Skeletal muscle satellite cell (primary cell): ENCODE data around the gene KLF13.
"Not testable (repeated sequence)": the region's sequence is repeated elsewhere in the genome, so short reads cannot be mapped to it uniquely, and the experiment has no call there.

Source experiments
- H3K27me3 ChIP-seq: 2 replicates; pipeline ENCODE4 v1.7.0; 2013; ENCODE audit warnings: low read length; ENCODE audit not compliant: control insufficient read depth, insufficient read depth
- H3K36me3 ChIP-seq: 2 replicates; pipeline ENCODE4 v1.7.0; 2013; ENCODE audit warnings: mild to moderate bottlenecking, control low read depth, low read length; ENCODE audit not compliant: insufficient read depth
- H3K4me1 ChIP-seq: 2 replicates; pipeline ENCODE4 v1.7.0; 2013; ENCODE audit warnings: low read length; ENCODE audit not compliant: control insufficient read depth, insufficient read depth
- H3K4me2 ChIP-seq: 2 replicates; pipeline ENCODE4 v1.7.0; 2013; ENCODE audit warnings: mild to moderate bottlenecking, low read length
- H3K4me3 ChIP-seq: 2 replicates; pipeline ENCODE4 v1.7.0; 2013; ENCODE audit warnings: low read length
- H3K9ac ChIP-seq: 2 replicates; pipeline ENCODE4 v1.7.0; 2013; ENCODE audit warnings: mild to moderate bottlenecking, low read depth, low read length, moderate library complexity
- H3K9me3 ChIP-seq: replicated peaks from 2 replicates; pipeline ENCODE4 v1.7.0; 2013; ENCODE audit warnings: mild to moderate bottlenecking, control low read depth, low read length

Gene KLF13

DNA sequence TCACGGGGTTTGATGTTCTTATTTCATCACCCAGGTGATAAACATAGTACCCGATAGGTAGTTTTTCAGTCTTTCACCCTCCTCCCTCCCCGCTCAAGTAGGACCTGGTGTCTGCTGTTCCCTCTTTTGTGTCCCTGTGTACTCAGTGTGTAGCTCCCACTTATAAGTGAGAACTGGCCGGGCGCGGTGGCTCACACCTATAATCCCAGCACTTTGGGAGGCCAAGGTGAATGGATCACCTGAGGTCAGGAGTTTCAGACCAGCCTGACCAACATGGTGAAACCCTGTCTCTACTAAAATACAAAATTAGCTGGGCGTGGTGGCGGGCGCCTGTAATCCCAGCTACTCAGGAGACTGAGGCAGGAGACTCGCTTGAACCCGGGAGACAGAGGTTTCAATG is 29.5 kb downstream of the KLF13 start:
- H3K4me2 ChIP-seq, H3K9me3 ChIP-seq, H3K27me3 ChIP-seq, H3K9ac ChIP-seq, H3K4me3 ChIP-seq, H3K36me3 ChIP-seq: not testable (repeated sequence)
- peaks cover 23% of the 10 kb centered on the region for H3K4me1 ChIP-seq

DNA sequence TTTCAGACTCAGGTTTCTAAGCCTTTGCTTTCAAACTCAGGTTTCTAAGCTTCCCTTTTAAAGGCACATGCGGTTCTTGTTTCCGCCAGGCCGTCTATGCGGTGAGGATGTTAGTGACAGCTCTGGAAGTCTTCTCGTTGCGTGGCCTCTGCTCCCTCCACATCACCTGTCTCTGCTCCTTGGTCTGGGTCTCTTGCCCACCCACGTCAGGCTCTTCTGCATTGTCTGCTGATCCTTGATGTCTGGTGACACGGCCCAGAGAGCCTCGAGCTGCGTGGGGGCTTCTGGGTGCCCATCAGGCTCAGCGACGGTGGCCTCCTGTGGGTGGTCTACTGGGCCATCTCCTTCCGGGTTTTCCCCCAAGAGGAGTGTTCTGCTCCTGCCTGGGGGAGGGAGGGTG is 30.5 kb downstream of the KLF13 start:
- no peaks in the 10 kb centered on the region for H3K27me3 ChIP-seq
- no peak overlapping the region for H3K9ac ChIP-seq
- no peaks in the 10 kb centered on the region for H3K36me3 ChIP-seq
- no peak overlapping the region for H3K4me2 ChIP-seq
- peaks cover 26% of the 10 kb centered on the region for H3K4me1 ChIP-seq
- H3K4me3 ChIP-seq = no peak overlapping the region
- H3K9me3 ChIP-seq = no peaks in the 10 kb centered on the region

DNA sequence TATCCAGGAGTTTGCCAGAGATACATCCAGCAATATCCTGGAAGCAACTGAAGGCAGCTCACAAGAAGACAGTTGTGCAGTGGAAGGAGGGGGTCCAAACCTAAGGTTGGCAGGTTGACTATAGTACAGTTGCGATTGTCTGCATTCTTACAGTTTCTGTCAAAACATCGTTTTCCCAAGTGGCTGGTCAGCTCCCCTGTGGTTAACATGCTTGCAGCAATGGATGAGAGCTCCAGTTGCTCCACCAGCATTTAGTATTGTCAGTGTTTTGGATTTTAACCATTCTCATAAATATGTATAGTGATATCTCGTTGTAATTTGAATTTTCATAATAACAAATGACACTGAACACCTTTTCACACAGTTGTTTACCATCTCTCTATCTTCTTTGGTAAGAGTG is 31.5 kb downstream of the KLF13 start:
- Histone ChIP-seq H3K4me3 (no peak overlapping the region), H3K9me3 (no peaks in the 10 kb centered on the region), H3K36me3 (no peaks in the 10 kb centered on the region), H3K4me1 (peaks cover 16% of the 10 kb centered on the region), H3K9ac (no peak overlapping the region), H3K27me3 (no peaks in the 10 kb centered on the region), H3K4me2 (no peak overlapping the region)

DNA sequence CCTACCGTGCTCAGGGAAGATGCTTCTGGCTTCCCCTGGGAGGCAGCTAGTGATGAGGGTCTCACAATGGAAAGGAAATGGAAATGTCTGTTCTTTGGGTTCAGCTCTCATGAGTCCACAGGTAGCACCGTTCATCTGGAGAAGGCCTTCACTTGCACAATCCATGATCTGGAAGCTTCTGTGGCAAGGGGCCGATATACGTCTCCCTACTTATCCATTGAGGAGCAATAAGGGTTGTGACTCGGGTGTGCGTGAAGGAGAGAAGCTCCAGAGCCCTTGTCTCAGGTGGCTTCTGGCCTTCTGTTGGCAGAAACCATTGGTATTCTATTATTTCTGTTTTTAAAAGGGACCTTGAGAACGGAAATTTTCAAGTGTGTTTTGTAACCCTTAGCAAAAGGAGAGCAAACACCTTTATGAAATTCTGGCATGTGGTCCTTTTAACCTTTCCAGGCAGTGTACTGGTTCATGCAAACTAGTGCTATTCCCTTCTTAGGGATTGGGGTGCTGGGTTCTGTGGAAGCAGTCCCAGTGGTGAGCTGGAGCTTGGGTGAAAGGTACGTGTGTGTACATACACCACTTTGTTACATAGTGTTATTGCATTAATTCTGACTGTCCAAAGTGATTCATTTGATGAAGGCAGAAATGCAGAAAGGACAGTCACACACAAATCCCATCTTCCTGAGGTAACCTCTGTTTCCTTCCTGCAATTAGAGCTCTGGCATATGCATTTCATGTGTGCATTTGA is 32.5 kb downstream of the KLF13 start:
- H3K9ac ChIP-seq = no peak overlapping the region
- H3K36me3 ChIP-seq = no peaks in the 10 kb centered on the region
- H3K27me3 ChIP-seq = no peaks in the 10 kb centered on the region
- no peak overlapping the region for H3K4me3 ChIP-seq
- H3K4me2 ChIP-seq = no peak overlapping the region
- peaks cover 6% of the 10 kb centered on the region for H3K4me1 ChIP-seq
- no peaks in the 10 kb centered on the region for H3K9me3 ChIP-seq

DNA sequence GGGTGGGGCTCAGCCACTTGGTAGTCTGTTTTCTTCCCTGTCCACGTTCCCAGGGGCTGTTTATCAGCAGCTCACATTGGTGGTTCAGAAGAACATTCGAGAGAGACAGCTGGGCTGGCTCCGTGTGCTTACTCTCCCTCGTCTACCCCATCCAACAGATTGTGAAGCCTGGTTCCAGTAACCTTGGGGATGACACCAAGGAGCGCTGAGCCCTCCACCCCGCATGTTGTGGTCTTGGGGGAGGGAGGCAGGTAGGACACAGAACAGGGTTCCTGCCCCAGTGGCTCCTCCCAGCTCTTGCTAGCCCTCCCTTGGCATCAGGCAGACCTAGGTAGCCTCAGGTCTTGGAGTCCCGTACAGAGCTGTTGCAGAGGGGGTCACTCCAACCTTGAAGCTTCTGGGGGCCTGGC is 33.1 kb downstream of the KLF13 start:
- Histone ChIP-seq H3K4me3 (no peak overlapping the region), H3K27me3 (no peaks in the 10 kb centered on the region), H3K9ac (no peak overlapping the region), H3K4me2 (no peak overlapping the region), H3K36me3 (no peaks in the 10 kb centered on the region), H3K9me3 (no peaks in the 10 kb centered on the region), H3K4me1 (peaks cover 5% of the 10 kb centered on the region)

DNA sequence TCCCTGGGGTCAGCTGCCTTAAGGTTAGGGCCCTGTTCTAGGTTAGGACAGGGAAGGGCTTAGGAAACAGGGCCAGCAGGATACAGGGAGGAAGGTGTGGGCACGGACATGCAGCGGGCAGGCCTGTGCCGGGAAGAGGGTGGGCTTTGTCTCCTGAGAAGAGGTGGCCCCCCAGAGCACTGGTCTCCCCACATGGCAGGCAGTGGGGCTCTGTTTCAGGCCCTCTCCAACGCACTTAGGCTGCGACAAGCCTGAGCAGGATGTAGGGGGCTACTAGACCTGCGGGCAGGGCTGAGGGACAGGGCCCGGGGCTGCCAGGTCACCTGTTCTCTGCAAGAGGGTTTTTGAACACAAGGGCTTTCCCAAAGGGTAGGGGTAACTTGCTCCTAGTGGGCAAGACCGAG is 33.5 kb downstream of the KLF13 start:
- Histone ChIP-seq H3K9me3 (no peaks in the 10 kb centered on the region), H3K36me3 (no peaks in the 10 kb centered on the region), H3K4me1 (peaks cover 9% of the 10 kb centered on the region), H3K27me3 (no peaks in the 10 kb centered on the region), H3K4me2 (no peak overlapping the region), H3K4me3 (no peak overlapping the region), H3K9ac (no peak overlapping the region)

DNA sequence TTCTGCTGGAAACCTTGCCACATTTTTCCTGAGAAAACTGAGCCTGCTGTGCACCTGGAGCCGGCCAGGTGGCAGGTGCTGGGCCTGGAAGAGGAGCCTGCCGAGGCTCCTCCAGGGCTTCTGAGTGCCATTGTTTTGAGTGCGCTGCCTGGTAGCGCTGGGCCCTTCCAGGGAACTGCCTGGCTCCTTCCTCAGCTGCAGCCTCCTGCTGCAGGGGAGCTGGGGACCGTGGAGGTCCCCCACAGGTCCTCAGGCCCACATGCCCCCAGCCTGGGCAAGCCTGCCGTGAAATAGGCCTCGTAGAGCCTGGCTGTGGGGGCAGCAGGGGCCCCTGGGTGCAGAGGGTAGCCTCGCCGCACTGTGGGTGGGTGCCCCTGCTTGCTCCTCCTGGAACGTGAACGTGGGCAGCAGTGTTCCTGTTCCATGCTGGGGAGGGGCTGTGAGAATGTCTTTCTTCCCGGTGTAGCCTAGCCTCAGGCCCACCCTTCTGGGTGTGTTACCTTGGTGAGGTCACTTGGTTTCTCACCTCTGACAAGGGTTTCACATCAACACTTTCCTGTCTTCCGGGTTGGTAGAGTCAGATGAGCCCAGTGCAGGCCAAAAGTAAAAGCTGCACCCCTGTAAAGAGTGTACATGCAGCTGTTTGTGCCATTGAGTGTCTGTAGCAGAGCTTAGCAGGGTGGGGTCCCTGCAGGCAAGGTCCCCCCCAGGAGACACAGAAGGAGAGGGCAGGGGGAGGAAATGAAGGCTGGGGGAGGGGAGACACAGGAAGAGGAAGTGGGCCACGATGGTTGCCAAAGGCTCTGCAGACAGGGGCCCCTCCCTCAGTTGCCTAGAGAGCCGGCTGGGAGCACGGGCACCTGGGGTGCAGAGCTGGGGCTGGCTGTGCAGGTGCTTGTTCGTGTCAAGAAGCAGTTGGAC is 34.5 kb downstream of the KLF13 start:
- Histone ChIP-seq H3K36me3 (no peaks in the 10 kb centered on the region), H3K4me1 (peaks cover 18% of the 10 kb centered on the region), H3K4me2 (no peak overlapping the region), H3K9me3 (no peaks in the 10 kb centered on the region), H3K9ac (no peak overlapping the region), H3K27me3 (no peaks in the 10 kb centered on the region), H3K4me3 (no peak overlapping the region)

DNA sequence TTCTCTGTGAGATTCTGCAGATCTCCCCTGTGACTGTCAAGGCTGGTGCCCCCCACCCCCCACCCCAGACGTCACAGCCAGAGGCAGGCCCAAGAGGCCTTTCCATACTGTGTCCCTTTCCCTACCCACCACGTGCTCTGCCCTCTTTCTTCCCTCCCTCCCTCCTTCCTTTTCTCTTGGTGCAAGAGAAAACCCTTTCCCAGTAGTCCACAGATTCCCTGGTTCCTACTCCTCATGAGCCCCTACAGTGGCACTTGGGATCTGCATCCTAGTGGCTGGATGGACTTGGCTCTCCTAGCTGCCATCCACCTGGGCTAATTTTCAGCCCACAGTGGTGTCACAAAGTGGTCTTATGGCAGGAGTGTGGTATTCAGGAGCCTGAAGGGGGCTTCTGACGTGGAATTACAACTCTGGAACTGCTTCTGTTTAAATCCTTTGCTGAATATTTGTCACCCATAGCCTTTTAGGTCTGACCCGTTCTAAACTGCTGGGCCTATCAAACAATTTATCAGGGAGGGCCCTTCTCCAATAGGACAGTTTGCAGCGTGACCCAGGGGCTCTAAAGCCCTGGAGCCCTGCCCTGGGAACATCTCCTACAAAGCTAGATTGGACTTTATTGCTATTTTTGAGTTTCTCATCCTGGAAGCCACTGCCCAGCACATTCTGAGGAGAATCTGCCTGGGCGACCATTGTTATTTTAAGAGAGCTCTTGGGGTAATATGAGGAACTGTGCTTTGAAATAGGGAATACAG is 35.3 kb downstream of the KLF13 start:
- no peak overlapping the region for H3K4me3 ChIP-seq
- H3K27me3 ChIP-seq = no peaks in the 10 kb centered on the region
- no peaks in the 10 kb centered on the region for H3K36me3 ChIP-seq
- no peak overlapping the region for H3K9ac ChIP-seq
- H3K4me2 ChIP-seq = no peak overlapping the region
- no peaks in the 10 kb centered on the region for H3K9me3 ChIP-seq
- peaks cover 24% of the 10 kb centered on the region for H3K4me1 ChIP-seq

DNA sequence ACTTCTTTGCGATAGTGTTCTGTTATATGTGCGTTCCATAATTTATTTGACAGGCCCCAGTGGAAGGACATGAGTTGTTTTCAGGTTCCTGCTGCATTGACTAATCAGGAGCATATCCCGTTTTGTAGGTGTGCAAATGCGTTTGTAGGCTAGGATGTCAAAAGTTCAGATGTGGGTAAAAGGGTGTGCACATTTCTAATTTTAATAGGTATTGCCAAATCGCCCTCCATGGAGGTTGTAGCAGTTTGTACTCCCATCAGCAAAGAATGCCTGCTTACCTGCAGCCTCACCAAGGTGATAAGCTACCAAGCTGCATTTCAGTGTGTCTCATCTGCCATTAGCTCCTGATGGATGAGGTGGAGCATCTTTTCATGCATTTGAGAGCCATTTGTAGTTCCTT is 36.3 kb downstream of the KLF13 start:
- Histone ChIP-seq H3K4me2 (no peak overlapping the region), H3K4me1 (peaks cover 24% of the 10 kb centered on the region), H3K27me3 (no peaks in the 10 kb centered on the region), H3K9me3 (no peaks in the 10 kb centered on the region), H3K36me3 (no peaks in the 10 kb centered on the region), H3K4me3 (no peak overlapping the region), H3K9ac (no peak overlapping the region)

DNA sequence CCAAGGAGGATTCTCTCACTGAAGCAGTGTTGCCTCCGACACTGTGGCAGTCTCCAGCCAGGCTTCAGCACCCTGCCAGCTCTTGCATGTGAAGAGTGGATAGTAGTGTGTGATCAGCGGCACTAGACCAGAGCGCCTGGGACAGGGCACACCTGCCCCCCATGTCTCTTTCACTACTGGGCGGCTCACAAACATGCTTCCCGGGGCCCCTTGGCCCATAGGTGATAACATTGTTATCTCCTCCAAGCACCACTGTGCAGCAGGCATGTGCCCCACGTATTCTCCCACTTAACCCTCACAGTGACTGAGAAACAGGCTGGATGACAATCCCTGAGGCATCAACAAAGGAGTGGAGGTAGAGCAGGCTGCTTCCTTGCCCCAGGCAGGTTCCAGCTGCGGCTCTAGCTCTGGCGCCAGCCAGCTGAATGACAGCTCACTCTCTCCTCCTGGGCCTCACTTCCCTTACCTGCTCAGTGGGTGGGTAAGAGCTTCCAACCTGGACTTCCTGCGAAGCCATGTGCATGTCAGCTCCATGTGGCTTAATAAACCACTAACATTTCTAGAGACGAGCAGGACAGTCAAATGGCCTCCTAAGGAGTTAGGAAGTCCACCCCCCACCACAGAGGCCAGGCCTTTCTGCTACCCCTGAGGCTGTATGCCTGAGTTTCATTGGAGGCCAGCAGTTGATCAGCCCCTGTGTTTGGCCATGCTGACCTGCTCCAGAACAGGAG is 37.8 kb downstream of the KLF13 start:
- H3K4me1 ChIP-seq = peaks cover 24% of the 10 kb centered on the region
- H3K4me2 ChIP-seq = no peak overlapping the region
- H3K27me3 ChIP-seq = no peaks in the 10 kb centered on the region
- no peak overlapping the region for H3K4me3 ChIP-seq
- H3K36me3 ChIP-seq = no peaks in the 10 kb centered on the region
- H3K9me3 ChIP-seq = no peaks in the 10 kb centered on the region
- no peak overlapping the region for H3K9ac ChIP-seq
